Effector memory CD4-positive, alpha-beta T cell (primary cell): ENCODE data around the gene C20orf202.

Experiments
- DNase-seq, 3 donors: peaks; one replicate each; pipeline ENCODE4 v3.0.0-alpha.2; 2020
- H3K27ac ChIP-seq: 2 replicates; pipeline ENCODE4 v1.7.0; 2013; ENCODE audit warnings: mild to moderate bottlenecking, low read length, moderate library complexity; ENCODE audit not compliant: insufficient read depth, poor library complexity, severe bottlenecking
- H3K27me3 ChIP-seq: replicated peaks from 2 replicates; pipeline ENCODE4 v1.7.0; 2013; ENCODE audit warnings: mild to moderate bottlenecking, low read length; ENCODE audit not compliant: insufficient read depth, control insufficient read depth, poor library complexity, severe bottlenecking
- H3K36me3 ChIP-seq: 2 replicates; pipeline ENCODE4 v1.7.0; 2013; ENCODE audit warnings: mild to moderate bottlenecking, low read length, moderate library complexity; ENCODE audit not compliant: control insufficient read depth, insufficient read depth
- H3K4me1 ChIP-seq: 2 replicates; pipeline ENCODE4 v1.7.0; 2013; ENCODE audit warnings: low read length, mild to moderate bottlenecking; ENCODE audit not compliant: control insufficient read depth, insufficient read depth, poor library complexity, severe bottlenecking
- H3K4me3 ChIP-seq: 2 replicates; pipeline ENCODE4 v1.7.0; 2013; ENCODE audit warnings: low read length, low read depth, mild to moderate bottlenecking; ENCODE audit not compliant: insufficient read depth, poor library complexity, severe bottlenecking
- H3K9me3 ChIP-seq: 2 replicates; pipeline ENCODE4 v1.7.0; 2013; ENCODE audit warnings: mild to moderate bottlenecking, low read length, moderate library complexity; ENCODE audit not compliant: control insufficient read depth

The C20orf202 gene

GRCh38 chr20:1190847-1191246, 12.4 kb upstream of the C20orf202 start:
- no peaks in the 10 kb centered on the region for H3K27me3 ChIP-seq

GRCh38 chr20:1191299-1191698, 12.0 kb upstream of the C20orf202 start:
- H3K27me3 ChIP-seq, result no peaks in the 10 kb centered on the region
- no peak overlapping the region for H3K27ac ChIP-seq
- H3K9me3 ChIP-seq, result no peaks in the 10 kb centered on the region
- DNase-seq, result no peak
- H3K36me3 ChIP-seq, result no peaks in the 10 kb centered on the region
- no peaks in the 10 kb centered on the region for H3K4me1 ChIP-seq
- no peak overlapping the region for H3K4me3 ChIP-seq

More at GRCh38 chr20:1190847-1191246, 12.4 kb upstream of the C20orf202 start:
- no peaks in the 10 kb centered on the region for H3K4me1 ChIP-seq
- H3K36me3 ChIP-seq, result no peaks in the 10 kb centered on the region
- DNase-seq, result no peak
- H3K4me3 ChIP-seq, result no peak overlapping the region
- no peak overlapping the region for H3K27ac ChIP-seq
- no peaks in the 10 kb centered on the region for H3K9me3 ChIP-seq

GRCh38 chr20:1195226-1195625, 8.0 kb upstream of the C20orf202 start:
- Histone ChIP-seq H3K27me3 (no peaks in the 10 kb centered on the region), H3K4me3 (no peak overlapping the region), H3K27ac (no peak overlapping the region), H3K36me3 (no peaks in the 10 kb centered on the region), H3K9me3 (no peaks in the 10 kb centered on the region), H3K4me1 (no peaks in the 10 kb centered on the region)
- DNase-seq, result no peak

- H3K27ac ChIP-seq, result no peak overlapping the region
- no peak overlapping the region for H3K4me3 ChIP-seq
- no peaks in the 10 kb centered on the region for H3K4me1 ChIP-seq
- no peaks in the 10 kb centered on the region for H3K9me3 ChIP-seq
- no peak for DNase-seq
- H3K27me3 ChIP-seq, result no peaks in the 10 kb centered on the region
- H3K36me3 ChIP-seq, result no peaks in the 10 kb centered on the region
Measured at GRCh38 chr20:1196634-1197033, 6.6 kb upstream of the C20orf202 start.

GRCh38 chr20:1197801-1198200, 5.5 kb upstream of the C20orf202 start:
- no peak for DNase-seq
- no peaks in the 10 kb centered on the region for H3K9me3 ChIP-seq
- no peaks in the 10 kb centered on the region for H3K27me3 ChIP-seq
- no peak overlapping the region for H3K27ac ChIP-seq
- H3K36me3 ChIP-seq, result no peaks in the 10 kb centered on the region
- H3K4me1 ChIP-seq, result no peaks in the 10 kb centered on the region
- no peak overlapping the region for H3K4me3 ChIP-seq

- Histone ChIP-seq H3K4me1 (no peaks in the 10 kb centered on the region), H3K4me3 (no peak overlapping the region), H3K9me3 (no peaks in the 10 kb centered on the region), H3K27ac (no peak overlapping the region), H3K27me3 (no peaks in the 10 kb centered on the region), H3K36me3 (no peaks in the 10 kb centered on the region)
- DNase-seq, result no peak
Measured at GRCh38 chr20:1198751-1199150, 4.5 kb upstream of the C20orf202 start.

GRCh38 chr20:1199212-1199873, 3.9 kb upstream of the C20orf202 start:
- no peaks in the 10 kb centered on the region for H3K27me3 ChIP-seq
- no peaks in the 10 kb centered on the region for H3K9me3 ChIP-seq
- H3K36me3 ChIP-seq, result no peaks in the 10 kb centered on the region
- H3K27ac ChIP-seq, result no peak overlapping the region
- no peak overlapping the region for H3K4me3 ChIP-seq
- no peaks in the 10 kb centered on the region for H3K4me1 ChIP-seq
- no peak for DNase-seq

- Histone ChIP-seq H3K4me1 (no peaks in the 10 kb centered on the region), H3K9me3 (no peaks in the 10 kb centered on the region), H3K4me3 (no peak overlapping the region), H3K36me3 (no peaks in the 10 kb centered on the region), H3K27me3 (no peaks in the 10 kb centered on the region), H3K27ac (no peak overlapping the region)
- no peak for DNase-seq
Measured at GRCh38 chr20:1199964-1200363, 3.3 kb upstream of the C20orf202 start.

- H3K27ac ChIP-seq, result no peak overlapping the region
- no peaks in the 10 kb centered on the region for H3K9me3 ChIP-seq
- no peaks in the 10 kb centered on the region for H3K4me1 ChIP-seq
- no peak for DNase-seq
- no peak overlapping the region for H3K4me3 ChIP-seq
- H3K36me3 ChIP-seq, result no peaks in the 10 kb centered on the region
- H3K27me3 ChIP-seq, result no peaks in the 10 kb centered on the region
Measured at GRCh38 chr20:1203630-1204029, 376 bp downstream of the C20orf202 start.

GRCh38 chr20:1204113-1204512, 859 bp downstream of the C20orf202 start:
- Histone ChIP-seq H3K9me3 (no peaks in the 10 kb centered on the region), H3K27ac (no peak overlapping the region), H3K4me1 (no peaks in the 10 kb centered on the region), H3K27me3 (no peaks in the 10 kb centered on the region), H3K4me3 (no peak overlapping the region), H3K36me3 (no peaks in the 10 kb centered on the region)
- DNase-seq, result no peak
